Measurements from ENCODE around the gene KCNH5.

The KCNH5 gene, protein sequence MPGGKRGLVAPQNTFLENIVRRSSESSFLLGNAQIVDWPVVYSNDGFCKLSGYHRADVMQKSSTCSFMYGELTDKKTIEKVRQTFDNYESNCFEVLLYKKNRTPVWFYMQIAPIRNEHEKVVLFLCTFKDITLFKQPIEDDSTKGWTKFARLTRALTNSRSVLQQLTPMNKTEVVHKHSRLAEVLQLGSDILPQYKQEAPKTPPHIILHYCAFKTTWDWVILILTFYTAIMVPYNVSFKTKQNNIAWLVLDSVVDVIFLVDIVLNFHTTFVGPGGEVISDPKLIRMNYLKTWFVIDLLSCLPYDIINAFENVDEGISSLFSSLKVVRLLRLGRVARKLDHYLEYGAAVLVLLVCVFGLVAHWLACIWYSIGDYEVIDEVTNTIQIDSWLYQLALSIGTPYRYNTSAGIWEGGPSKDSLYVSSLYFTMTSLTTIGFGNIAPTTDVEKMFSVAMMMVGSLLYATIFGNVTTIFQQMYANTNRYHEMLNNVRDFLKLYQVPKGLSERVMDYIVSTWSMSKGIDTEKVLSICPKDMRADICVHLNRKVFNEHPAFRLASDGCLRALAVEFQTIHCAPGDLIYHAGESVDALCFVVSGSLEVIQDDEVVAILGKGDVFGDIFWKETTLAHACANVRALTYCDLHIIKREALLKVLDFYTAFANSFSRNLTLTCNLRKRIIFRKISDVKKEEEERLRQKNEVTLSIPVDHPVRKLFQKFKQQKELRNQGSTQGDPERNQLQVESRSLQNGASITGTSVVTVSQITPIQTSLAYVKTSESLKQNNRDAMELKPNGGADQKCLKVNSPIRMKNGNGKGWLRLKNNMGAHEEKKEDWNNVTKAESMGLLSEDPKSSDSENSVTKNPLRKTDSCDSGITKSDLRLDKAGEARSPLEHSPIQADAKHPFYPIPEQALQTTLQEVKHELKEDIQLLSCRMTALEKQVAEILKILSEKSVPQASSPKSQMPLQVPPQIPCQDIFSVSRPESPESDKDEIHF

GRCh38 chr14:63045234-63045611, at the start of gene KCNH5:
TSS of gene KCNH5 (minus strand) at chr14:63045458. CDS start at chr14:63045186, 272 bp downstream.
- no peak for DNase-seq (ENCODE audit: low read depth in 2 of 2)

DNA sequence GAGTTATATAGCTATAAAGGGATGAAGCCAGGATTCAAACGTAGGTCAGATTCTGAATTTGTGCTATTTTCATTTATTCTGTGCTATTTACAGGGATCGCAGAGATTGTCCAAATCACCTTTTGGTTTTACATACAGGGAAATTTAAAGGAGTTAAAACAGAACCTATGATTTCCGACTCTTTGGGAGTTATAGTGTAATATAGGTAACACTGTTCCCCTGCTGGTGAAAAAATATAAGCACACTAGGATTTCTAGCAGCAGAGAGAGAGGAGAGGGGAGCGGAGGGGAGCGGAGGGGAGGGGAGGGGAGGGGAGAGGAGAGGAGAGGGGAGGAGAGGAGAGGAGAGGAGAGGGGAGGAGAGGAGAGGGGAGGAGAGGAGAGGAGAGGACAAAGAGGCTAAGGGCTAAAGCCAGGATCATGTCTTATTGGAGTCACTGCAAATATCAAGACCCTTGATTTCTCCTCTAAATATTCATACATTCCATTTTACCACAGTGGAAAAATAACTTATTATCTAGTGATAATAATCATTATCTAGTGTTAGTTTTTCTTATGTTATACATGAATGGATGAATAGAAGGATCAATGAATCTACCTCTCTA, 46.2 kb upstream of the KCNH5 start:
- no peak for DNase-seq (ENCODE audit: low read depth in 2 of 2)

DNA sequence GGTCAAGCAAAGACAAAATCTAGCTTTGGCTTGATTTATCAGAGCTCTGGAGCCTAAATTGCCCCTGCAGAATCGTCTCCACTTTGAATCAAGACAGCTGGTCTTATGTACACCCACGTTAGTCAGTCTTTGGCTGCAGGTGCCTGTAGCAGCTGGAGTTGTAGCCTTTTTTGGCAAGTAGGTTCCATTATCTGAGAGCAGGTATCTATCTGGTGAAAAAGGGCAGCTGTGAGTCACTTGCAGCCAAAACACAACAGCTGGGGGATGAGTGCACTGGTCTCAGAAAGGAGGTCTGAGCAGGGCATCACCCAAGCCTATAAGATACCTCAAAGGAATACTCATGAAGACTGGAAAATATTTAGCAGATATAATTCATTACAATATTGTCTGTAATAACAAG, 43.6 kb upstream of the KCNH5 start:
- DNase-seq (ENCODE audit: low read depth in 2 of 2): no peak

DNA sequence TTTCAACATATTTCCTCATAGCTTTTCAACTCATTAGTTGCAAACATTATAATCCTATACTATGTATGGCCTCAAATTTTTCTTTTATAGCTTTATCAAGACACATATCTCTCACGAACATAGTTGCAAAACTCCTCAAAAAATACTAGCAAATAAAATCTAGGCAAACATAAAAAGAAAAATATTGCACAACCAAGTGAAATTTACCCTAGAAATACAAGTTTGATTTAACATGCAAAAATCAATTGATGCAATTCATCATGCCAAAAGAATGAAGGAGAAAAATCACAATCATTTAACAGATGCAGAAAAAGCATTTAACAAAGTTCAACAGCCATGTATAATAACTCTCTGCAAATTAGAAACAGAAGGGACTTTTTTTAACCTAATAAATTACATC, 33.3 kb upstream of the KCNH5 start:
- no peak for DNase-seq (ENCODE audit: low read depth in 2 of 2)

DNA sequence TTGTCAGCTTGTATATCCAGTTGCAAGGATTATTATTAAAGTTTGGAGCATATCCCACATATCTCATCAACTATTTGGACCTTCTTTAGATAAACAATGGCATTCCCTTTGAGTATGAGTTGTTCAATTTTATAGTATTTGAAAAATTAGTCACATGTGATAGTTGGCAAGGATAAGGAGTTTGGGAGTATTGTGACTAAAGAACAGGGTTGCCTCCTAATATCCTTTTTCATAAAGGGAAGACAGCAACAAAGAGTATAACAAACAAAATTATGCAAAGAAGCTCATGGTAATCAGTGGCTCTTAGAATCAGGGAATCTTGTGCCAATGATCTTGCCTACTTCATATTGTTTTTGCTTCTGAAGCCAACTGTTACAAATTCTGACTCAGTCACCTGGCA, 31.2 kb upstream of the KCNH5 start:
- DNase-seq (ENCODE audit: low read depth in 2 of 2): no peak

- DNase-seq (ENCODE audit: low read depth in 2 of 2): no peak
Measured at GRCh38 chr14:63055631-63056030, 10.4 kb upstream of the KCNH5 start.

DNA sequence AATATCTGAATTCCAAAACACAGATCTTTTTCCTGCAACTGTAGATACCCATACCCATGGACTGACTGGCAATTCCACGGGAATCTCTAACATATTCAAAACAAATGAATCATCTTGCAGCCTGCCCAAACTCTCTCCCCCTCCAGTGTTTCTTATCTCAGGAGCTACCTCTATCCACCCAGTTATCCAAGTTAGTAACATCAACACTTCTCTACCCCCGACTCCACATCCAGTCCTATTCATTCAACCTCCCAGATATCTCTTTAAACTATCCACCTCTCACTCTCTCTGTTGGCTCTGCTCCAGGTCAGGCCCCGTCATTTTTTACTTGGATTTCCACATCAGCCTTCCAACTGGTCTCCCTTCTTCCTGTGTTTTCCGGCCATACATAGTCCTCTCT, 6.7 kb upstream of the KCNH5 start:
- no peak for DNase-seq (ENCODE audit: low read depth in 2 of 2)

GRCh38 chr14:63051301-63051700, 6.0 kb upstream of the KCNH5 start:
- DNase-seq (ENCODE audit: low read depth in 2 of 2): no peak

DNA sequence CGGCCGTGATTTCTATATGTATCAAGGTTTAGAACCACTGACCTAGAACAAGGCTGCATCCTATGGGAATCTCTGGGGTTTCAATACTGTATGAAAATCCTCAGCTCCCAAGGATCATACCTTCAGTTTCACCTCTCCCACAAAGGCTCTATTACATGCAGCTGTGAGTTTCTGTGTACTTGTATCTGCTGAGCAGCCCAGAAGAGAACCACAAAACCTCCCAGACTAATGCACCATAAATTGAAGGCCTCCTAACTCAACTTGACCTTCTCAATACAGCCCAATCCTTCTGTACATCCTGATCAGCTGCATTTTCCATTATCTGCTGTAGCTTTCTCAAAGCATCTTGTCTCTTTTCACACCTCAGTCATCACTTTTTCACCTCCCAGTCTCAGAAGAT, 5.4 kb upstream of the KCNH5 start:
- DNase-seq (ENCODE audit: low read depth in 2 of 2): no peak

- no peak for DNase-seq (ENCODE audit: low read depth in 2 of 2)
Measured at GRCh38 chr14:63046339-63047268, 1.3 kb upstream of the KCNH5 start.

DNA sequence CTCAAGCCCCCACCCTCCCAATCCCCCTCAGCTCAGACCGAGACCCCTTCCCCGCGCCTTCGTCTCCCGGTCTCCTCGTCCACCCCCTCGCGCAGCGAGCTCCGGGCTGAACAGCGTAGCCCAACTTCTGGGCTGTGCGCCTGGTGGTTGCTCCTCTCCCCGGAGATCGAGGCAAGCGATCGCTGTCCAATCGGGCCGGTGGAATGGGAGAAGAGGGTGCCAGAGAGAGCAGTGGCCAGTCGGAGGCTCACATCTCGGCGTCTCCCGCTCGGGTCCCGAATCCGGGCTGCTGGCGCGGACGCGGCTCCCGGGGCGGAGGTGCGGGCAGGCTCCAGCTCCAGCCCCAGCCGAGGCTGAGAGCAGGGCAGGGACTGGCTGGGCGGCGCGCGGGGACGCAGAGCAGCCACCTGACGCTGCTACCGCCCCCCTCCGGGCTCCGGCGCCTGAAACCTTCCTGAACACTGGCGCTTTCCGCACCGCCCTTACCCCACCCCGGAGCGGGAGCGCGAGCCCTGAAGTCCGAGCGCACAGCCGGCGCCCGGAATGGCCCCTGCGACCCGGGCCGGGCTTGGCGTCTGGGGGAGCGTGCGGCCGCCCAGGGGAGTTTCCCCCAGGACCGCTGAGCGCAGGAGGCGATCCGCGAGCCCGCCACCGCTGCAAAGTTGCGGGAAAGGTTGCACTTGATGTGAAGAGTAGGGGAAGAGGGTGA, 508 bp upstream of the KCNH5 start:
- DNase-seq (ENCODE audit: low read depth in 2 of 2): no peak

- DNase-seq (ENCODE audit: low read depth in 2 of 2): no peak
Measured at GRCh38 chr14:63039866-63040265, 5.4 kb downstream of the KCNH5 start.

DNA sequence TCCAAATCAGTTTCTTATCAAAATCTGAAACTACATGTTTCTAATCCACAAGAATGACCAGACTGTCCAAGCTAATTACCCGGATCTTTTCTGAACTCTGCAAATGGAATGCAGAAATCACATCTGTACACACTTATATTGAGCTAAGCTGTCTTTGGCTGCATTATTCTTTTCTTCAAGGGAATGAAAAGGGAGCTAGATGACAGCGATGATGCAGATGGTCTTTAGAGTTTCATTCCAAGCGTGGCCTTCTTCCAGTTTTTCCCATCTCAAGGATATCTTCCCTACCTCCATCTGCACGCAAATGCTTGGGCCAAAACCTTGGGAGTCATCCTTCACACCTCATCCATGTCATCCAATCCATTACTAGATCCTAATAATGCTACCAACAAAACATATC, 12.6 kb downstream of the KCNH5 start:
- no peak for DNase-seq (ENCODE audit: low read depth in 2 of 2)

GRCh38 chr14:63032076-63032475, 13.2 kb downstream of the KCNH5 start:
- no peak for DNase-seq (ENCODE audit: low read depth in 2 of 2)

DNA sequence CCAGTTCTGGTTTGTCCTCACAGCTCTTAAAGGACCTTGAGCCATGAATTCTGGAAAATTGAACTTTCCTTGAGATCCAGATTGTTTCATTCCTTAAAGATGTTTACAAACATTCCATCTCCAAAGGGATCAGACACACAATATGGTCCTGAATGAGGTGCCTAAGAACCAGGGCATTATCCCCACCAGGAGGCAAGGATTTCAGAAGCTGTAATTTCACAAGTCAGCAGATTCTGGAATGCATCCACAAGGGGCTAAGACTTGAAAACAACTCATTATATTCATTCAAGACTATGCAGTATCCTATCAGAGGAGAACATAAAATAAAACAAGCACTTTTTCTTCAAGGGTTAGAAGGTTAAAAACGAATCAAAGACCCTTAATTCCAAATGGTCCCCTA, 15.1 kb downstream of the KCNH5 start:
- DNase-seq (ENCODE audit: low read depth in 2 of 2): no peak

DNA sequence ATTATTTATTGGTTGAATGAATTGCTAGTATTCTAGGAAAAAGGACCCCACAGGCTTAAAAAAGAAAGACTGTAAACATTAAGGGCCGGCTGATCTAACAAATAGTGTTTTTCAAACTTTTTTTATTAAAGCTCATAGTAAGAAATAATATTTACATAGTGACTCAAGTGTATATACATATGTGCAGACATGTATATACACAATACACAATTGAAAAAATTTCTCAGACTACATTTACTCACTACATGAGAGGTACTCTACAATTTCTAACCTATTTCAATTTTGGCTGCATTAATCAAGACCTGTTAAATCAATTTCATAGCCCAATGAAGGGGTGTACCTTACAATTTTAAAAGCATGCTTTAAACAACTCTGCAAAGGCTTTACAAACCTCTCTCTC, 17.5 kb downstream of the KCNH5 start:
- DNase-seq (ENCODE audit: low read depth in 2 of 2): no peak

DNA sequence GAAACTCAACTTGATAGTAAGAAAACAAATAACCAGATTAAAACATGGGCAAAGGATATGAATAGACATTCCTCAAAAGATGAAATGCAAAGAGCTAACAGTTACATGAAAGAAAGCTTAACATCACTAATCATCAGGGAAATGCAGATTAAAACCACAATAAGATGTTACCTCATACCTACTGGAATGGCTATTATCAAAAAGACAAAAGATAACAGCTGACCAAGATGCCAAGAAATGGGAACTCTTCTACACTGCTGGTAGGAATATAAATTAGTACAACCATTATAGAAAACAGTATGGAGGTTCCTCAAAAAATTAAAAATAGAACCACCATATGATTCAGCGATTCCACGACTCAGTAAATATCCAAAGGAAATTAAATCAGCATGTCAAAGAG, 18.8 kb downstream of the KCNH5 start:
- DNase-seq (ENCODE audit: low read depth in 2 of 2): no peak

DNA sequence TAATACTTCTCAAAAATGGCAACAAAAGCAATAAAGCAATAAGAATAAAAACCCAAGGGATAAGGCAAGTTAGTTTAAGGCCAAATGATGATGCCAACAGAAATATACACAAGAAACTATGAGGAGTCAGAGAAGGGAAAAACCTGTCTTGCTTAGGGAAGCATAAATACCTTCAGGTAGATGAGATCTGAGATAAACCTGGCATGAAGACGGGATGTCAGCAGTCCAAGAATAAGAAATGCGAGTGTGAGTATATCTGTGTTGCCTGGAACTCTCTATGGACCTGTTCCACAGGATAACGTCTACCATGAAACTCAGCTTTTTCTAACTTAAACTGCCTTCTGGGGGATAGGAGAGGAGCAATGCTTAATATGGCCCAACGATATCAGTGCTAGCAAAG, 30.6 kb downstream of the KCNH5 start:
- no peak for DNase-seq (ENCODE audit: low read depth in 2 of 2)

- DNase-seq (ENCODE audit: low read depth in 2 of 2): no peak
Measured at GRCh38 chr14:63012171-63012570, 33.1 kb downstream of the KCNH5 start.

GRCh38 chr14:63011623-63012022, 33.6 kb downstream of the KCNH5 start:
- no peak for DNase-seq (ENCODE audit: low read depth in 2 of 2)

DNA sequence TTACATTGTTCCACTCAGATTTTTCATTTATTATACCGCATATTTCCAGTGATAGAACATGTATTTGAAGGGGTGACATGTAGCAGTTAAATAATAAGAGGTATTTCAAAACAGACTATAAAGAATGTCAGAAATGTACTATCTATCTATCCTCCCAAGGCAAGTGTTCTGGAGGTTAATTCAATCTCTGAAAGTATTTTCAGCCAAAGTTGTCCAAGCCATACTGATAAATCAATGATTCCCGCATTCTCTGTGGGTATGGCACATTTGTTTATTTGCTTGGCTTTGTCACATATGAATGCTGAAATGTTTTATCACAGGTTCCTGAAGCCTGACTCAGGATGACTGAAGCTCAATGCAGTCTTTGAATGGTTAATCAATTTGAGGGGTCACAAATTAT, 35.8 kb downstream of the KCNH5 start:
- DNase-seq (ENCODE audit: low read depth in 2 of 2): no peak
